Neural cell (in vitro differentiated cells): ENCODE results near the gene TF.

Source experiments
- CTCF ChIP-seq: fragments of 450-650 bp; IDR thresholded peaks from 2 replicates; pipeline ENCODE4 v1.5.1; 2014; ENCODE audit warnings: antibody characterized with exemption, mild to moderate bottlenecking, moderate library complexity; ENCODE audit not compliant: poor library complexity, severe bottlenecking
- EP300 ChIP-seq: fragments of 450-650 bp; conservative IDR thresholded peaks from 2 replicates; pipeline ENCODE4 v1.6.1; 2014; ENCODE audit warnings: antibody characterized with exemption, mild to moderate bottlenecking, moderate library complexity; ENCODE audit not compliant: poor library complexity, severe bottlenecking
- EZH2 ChIP-seq: fragments of 200-600, 300-800 bp; shearing (Covaris generic), sonication (generic); IDR thresholded peaks from 2 replicates; pipeline ENCODE4 v1.6.1; 2014; ENCODE audit warnings: antibody characterized with exemption, low read length, borderline replicate concordance, mild to moderate bottlenecking; ENCODE audit not compliant: insufficient read depth, poor library complexity, severe bottlenecking
- MXI1 ChIP-seq: fragments of 450-650 bp; conservative IDR thresholded peaks from 2 replicates; pipeline ENCODE4 v1.6.1; 2014; ENCODE audit warnings: antibody characterized with exemption, mild to moderate bottlenecking; ENCODE audit not compliant: poor library complexity, severe bottlenecking
- POLR2AphosphoS5 ChIP-seq: IDR thresholded peaks from 2 replicates; pipeline ENCODE4 v1.6.1; 2012
- RAD21 ChIP-seq: fragments of 450-650 bp; conservative IDR thresholded peaks from 2 replicates; pipeline ENCODE4 v1.6.1; 2014; ENCODE audit warnings: antibody characterized with exemption, mild to moderate bottlenecking, moderate library complexity
- REST ChIP-seq: IDR thresholded peaks from 2 replicates; pipeline ENCODE4 v1.6.1; 2012; ENCODE audit warnings: borderline replicate concordance
- TAF1 ChIP-seq: IDR thresholded peaks from 2 replicates; pipeline ENCODE4 v1.6.1; 2012; ENCODE audit warnings: low read depth

GRCh38 chr3:133753779-133754164 is 7.6 kb downstream of the TF start:
- TF ChIP-seq CTCF (no peak), EZH2 (no peak), REST (no peak), RAD21 (no peak), EP300 (no peak), POLR2AphosphoS5 (no peak), TAF1 (no peak), MXI1 (no peak)
